Measurements from ENCODE around the gene CUX1.

Gene CUX1

GRCh38 chr7:102272075-102272916, 454.9 kb downstream of the CUX1 start:
- DNase-seq (ENCODE audit: low spot score), result peak; percentile 81

GRCh38 chr7:102272917-102273748, 455.7 kb downstream of the CUX1 start:
- no peak for DNase-seq (ENCODE audit: low spot score)

- DNase-seq (ENCODE audit: low spot score), result no peak
Observed at GRCh38 chr7:102273749-102274712, 456.6 kb downstream of the CUX1 start.

GRCh38 chr7:102275123-102275703, 457.8 kb downstream of the CUX1 start:
- no peak for DNase-seq (ENCODE audit: low spot score)

- DNase-seq (ENCODE audit: low spot score), result no peak
Observed at GRCh38 chr7:102277901-102278300, 460.5 kb downstream of the CUX1 start.

- DNase-seq (ENCODE audit: low spot score), result peak; percentile 81
Observed at GRCh38 chr7:102279537-102280400, 462.3 kb downstream of the CUX1 start.

GRCh38 chr7:102280521-102280920, 463.1 kb downstream of the CUX1 start:
- no peak for DNase-seq (ENCODE audit: low spot score)

GRCh38 chr7:102281785-102282184, 464.4 kb downstream of the CUX1 start:
- DNase-seq (ENCODE audit: low spot score), result no peak

GRCh38 chr7:102282465-102283362, 465.3 kb downstream of the CUX1 start:
- DNase-seq (ENCODE audit: low spot score), result no peak

GRCh38 chr7:102283477-102284189, 466.2 kb downstream of the CUX1 start:
- DNase-seq (ENCODE audit: low spot score), result no peak

- DNase-seq (ENCODE audit: low spot score), result no peak
Observed at GRCh38 chr7:102284399-102284798, 467.0 kb downstream of the CUX1 start.

GRCh38 chr7:102284891-102285539, 467.6 kb downstream of the CUX1 start:
- DNase-seq (ENCODE audit: low spot score), result no peak

GRCh38 chr7:102285540-102286236, 468.3 kb downstream of the CUX1 start:
- no peak for DNase-seq (ENCODE audit: low spot score)

GRCh38 chr7:102286237-102287110, 469.0 kb downstream of the CUX1 start, which contains the start of gene SH2B2:
SH2B2 (plus strand) TSS chr7:102286868; CDS start chr7:102300551, 13,683 bp downstream.
- peak; percentile 75 for DNase-seq (ENCODE audit: low spot score)

GRCh38 chr7:102287111-102287980, 469.9 kb downstream of the CUX1 start:
- DNase-seq (ENCODE audit: low spot score), result peak; percentile 48

- DNase-seq (ENCODE audit: low spot score), result no peak
Observed at GRCh38 chr7:102287981-102288278, 470.5 kb downstream of the CUX1 start.

All from germinal center (tissue), 1 donor.